ENCODE measurements around the gene KCTD7.
A peak's percentile ranks its signal among the peaks of the same experiment; 100 is the strongest.
"Not testable (repeated sequence)": the region's sequence is repeated elsewhere in the genome, so short reads cannot be mapped to it uniquely, and the experiment has no call there.

KCTD7 gene

DNA sequence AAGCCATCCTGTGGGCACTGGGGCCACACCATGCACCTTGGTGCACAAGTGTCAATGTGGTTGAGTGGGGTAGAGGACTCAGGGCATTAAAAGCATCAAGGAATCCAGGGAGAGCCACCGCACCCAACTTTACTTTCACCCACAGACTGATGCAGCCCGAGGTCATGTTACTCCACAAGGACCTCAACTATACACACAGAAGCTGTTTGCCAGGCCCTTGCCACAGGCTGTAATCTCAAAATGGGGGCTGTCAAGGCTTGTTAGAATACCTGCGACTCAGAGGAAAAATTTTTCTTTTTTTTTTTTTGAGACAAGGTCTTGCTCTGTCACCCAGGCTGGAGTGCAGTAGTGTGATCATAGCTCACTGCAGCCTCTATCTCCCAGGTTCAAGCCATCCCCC lies 26.5 kb upstream of the KCTD7 start:
- no peaks in the 10 kb centered on the region for H3K9me3 Mint-ChIP-seq (ENCODE audit: low read depth)
- H3K36me3 Mint-ChIP-seq, result no peaks in the 10 kb centered on the region
- H3K4me3 Mint-ChIP-seq, result no peak overlapping the region
- H3K27me3 Mint-ChIP-seq, result no peaks in the 10 kb centered on the region
- no peaks in the 10 kb centered on the region for H3K4me1 Mint-ChIP-seq (ENCODE audit: low read depth)
- H3K27ac Mint-ChIP-seq, result no peak overlapping the region

DNA sequence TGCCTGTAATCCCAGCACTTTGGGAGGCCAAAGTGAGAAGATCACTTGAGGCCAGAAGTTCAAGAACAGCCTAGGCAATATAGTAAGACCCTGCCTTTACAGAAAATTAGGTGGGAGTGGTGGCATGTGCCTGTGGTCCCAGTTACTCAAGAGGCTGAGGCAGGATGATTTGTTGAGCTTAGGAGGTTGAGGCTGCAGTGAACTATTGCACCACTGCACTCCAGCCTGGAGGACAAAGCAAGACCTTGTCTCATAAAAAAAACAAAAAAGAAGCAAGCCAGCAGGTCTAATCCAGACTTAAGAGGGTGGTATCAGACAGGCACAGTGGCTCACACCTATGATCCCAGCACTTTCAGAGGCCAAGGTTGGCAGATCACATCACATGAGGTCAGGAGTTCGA lies 24.5 kb upstream of the KCTD7 start:
- H3K27ac Mint-ChIP-seq, result no peak overlapping the region
- H3K9me3 Mint-ChIP-seq (ENCODE audit: low read depth), result no peaks in the 10 kb centered on the region
- H3K4me3 Mint-ChIP-seq, result no peak overlapping the region
- no peaks in the 10 kb centered on the region for H3K27me3 Mint-ChIP-seq
- H3K36me3 Mint-ChIP-seq, result no peaks in the 10 kb centered on the region
- no peaks in the 10 kb centered on the region for H3K4me1 Mint-ChIP-seq (ENCODE audit: low read depth)

DNA sequence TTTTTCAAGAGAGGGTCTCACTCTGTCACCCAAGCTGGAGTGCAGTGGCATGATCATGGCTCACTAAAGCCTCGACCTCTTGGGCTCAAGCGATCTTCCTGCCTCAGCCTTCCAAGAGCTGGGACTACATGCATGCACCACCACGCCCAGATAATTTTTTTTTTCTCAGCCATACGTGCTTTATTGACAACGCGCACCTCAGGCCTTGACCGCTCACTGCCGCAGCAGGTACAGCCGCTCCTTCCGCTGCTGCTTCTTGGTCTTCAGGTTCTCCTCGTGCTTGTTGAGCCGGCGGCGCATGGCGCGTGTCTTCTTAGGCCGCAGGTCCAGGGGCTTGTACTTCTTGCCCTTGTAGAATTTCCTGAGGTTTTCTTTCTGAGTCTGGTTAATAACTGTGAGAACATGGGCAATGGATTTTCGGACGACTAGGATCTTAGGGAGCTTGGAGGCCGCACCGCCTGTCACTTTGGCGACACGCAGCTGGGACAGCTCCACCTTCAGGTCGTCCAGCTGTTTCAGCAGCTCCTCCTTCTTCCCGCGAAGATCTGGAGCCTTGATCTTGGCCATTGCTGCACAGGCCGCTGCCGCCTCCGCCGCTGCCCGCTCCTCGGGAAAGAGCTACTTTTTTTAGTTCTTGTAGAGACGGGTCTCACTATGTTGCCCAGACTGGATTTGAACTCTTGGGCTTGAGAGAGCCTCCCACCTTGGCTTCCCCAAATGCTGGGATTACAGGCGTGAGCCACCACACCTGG lies 22.0 kb upstream of the KCTD7 start:
- not testable (repeated sequence) for H3K9me3 Mint-ChIP-seq (ENCODE audit: low read depth); H3K36me3 Mint-ChIP-seq; H3K27me3 Mint-ChIP-seq; H3K27ac Mint-ChIP-seq; H3K4me1 Mint-ChIP-seq (ENCODE audit: low read depth); H3K4me3 Mint-ChIP-seq

DNA sequence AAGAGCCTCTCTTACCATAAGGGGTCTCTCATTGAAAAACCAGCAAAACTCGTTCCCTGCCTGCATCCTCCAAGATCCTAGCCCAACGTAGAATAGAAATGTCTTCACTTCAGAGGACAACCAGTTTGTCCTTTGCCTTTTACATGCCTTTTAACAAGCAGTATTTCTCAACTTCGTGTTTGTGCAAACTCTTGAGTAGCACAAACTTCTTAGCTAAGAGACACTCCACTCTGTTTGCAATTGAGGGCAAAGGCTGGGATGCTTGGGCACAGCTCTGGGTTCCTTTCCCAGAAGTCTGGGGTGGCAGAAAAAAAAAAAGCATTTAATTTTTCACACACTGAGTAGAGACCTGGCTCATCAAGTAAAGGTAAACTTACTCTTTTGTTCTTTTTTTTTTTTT lies 19.5 kb upstream of the KCTD7 start:
- H3K9me3 Mint-ChIP-seq (ENCODE audit: low read depth), result no peaks in the 10 kb centered on the region
- H3K4me1 Mint-ChIP-seq (ENCODE audit: low read depth), result no peaks in the 10 kb centered on the region
- no peak overlapping the region for H3K27ac Mint-ChIP-seq
- H3K36me3 Mint-ChIP-seq, result no peaks in the 10 kb centered on the region
- H3K4me3 Mint-ChIP-seq, result no peak overlapping the region
- H3K27me3 Mint-ChIP-seq, result no peaks in the 10 kb centered on the region

DNA sequence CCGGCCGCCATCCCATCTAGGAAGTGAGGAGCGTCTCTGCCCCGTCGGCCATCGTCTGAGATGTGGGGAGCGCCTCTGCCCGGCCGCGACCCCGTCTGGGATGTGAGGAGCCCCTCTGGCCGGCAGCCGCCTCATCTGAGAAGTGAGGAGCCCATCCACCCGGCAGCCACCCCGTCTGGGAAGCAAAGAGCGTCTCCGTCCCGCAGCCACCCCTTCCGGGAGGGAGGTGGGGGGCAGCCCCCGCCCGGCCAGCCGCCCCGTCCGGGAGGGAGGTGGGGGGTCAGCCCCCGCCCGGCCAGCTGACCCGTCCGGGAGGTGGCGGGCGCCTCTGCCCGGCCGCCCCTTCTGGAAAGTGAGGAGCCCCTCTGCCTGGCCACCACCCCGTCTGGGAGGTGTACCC lies 14.1 kb upstream of the KCTD7 start:
- not testable (repeated sequence) for H3K36me3 Mint-ChIP-seq; H3K9me3 Mint-ChIP-seq (ENCODE audit: low read depth); H3K4me1 Mint-ChIP-seq (ENCODE audit: low read depth); H3K27ac Mint-ChIP-seq; H3K4me3 Mint-ChIP-seq; H3K27me3 Mint-ChIP-seq

DNA sequence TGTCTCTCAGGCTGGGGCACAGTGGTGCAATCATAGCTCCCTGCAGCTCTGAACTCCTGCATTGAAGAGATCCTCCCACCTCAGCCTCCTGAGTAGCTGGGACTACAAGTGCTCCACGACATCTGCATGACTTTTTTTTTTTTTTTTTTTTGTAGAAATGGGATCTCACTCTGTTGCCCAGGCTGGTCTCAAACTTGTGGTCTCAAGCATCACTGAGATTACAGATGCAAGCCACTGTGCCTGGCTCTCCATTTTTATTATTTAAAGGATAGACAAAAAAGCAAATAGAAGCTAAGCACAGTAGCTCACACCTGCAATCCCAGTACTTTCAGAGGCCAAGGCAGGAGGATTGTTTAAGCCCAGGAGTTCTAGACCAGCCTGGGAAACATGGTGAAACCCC lies 13.0 kb upstream of the KCTD7 start:
- no peaks in the 10 kb centered on the region for H3K9me3 Mint-ChIP-seq (ENCODE audit: low read depth)
- H3K4me1 Mint-ChIP-seq (ENCODE audit: low read depth), result no peaks in the 10 kb centered on the region
- H3K27ac Mint-ChIP-seq, result no peak overlapping the region
- no peaks in the 10 kb centered on the region for H3K36me3 Mint-ChIP-seq
- H3K27me3 Mint-ChIP-seq, result no peaks in the 10 kb centered on the region
- no peak overlapping the region for H3K4me3 Mint-ChIP-seq

DNA sequence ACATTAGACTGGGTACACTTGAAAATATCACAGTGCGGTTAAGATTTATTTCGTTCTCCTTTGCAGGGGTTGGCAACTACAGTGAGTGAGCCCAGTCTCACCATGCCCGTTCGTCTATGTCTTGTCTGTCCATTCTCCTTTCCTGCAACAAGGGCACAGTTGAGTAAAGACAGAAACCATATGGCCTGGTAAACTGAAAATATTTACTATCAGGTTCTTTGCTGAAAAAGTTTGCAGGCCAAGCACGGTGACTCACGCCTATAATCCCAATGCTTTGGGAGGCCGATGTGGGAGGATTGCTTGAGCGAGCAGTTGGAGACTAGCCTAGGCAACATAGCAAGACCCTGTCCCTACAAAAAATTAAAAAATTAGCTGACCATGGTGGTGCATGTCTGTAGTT lies 11.4 kb upstream of the KCTD7 start:
- Mint-ChIP-seq H3K4me3 (no peak overlapping the region), H3K27ac (no peak overlapping the region), H3K4me1 (ENCODE audit: low read depth) (no peaks in the 10 kb centered on the region), H3K9me3 (ENCODE audit: low read depth) (no peaks in the 10 kb centered on the region), H3K27me3 (no peaks in the 10 kb centered on the region), H3K36me3 (no peaks in the 10 kb centered on the region)

DNA sequence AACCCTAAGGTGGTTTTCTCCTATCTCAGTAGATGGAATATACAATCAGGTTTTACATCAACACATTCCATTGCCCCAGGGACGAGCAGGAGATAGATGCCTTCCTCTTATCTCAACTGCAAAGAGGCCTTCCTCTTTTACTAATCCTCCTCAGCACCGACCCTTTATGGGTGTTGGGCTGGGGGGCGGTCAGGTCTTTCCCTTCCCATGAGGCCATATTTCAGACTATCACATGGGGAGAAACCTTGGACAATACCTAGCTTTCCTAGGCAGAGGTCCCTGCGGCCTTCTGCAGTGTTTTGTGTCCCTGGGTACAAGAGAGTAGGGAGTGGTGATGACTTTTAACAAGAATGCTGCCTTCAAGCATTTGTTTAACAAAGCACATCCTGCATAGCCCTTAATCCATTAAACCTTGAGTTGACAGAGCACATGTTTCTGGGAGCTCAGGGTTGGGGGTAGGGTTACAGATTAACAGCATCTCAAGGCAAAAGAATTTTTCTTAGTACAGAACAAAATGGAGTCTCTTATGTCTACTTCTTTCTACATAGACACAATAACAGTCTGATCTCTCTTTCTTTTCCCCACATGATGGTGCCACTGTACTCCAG lies 9.2 kb upstream of the KCTD7 start:
- H3K27me3 Mint-ChIP-seq; H3K4me1 Mint-ChIP-seq (ENCODE audit: low read depth); H3K9me3 Mint-ChIP-seq (ENCODE audit: low read depth); H3K4me3 Mint-ChIP-seq; H3K27ac Mint-ChIP-seq; H3K36me3 Mint-ChIP-seq: not testable (repeated sequence)

DNA sequence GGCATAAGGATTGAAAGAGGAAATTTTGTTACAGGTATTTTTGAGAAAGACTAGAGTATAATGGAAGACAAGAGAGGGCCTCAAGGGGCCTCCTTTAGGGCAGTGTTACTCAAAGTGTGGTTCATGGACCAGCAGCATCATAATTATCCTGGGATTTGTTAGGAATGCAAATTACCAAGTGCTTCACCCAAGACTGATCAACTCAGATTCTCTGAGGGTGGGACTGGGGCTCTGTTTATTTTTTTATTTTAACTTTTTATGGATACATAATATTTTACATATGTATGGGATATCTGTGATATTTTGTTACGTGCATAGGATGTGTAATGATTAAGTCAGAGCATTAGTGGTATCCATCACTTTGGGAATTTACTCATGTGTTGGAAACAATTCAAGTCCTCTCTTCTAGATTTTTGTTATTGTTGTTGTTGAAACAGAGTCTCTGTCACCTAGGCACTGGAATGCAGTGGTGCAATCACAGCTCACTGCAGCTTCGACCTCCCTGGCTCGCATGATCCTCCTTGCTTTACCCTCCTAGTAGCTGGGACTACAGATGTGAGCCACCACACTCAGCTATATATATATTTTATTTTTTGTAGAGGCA lies 2.2 kb upstream of the KCTD7 start:
- peak overlapping the region; percentile 79 for H3K4me3 Mint-ChIP-seq
- no peaks in the 10 kb centered on the region for H3K36me3 Mint-ChIP-seq
- H3K9me3 Mint-ChIP-seq (ENCODE audit: low read depth), result no peaks in the 10 kb centered on the region
- no peaks in the 10 kb centered on the region for H3K27me3 Mint-ChIP-seq
- peaks cover 27% of the 10 kb centered on the region for H3K4me1 Mint-ChIP-seq (ENCODE audit: low read depth)
- H3K27ac Mint-ChIP-seq, result no peak overlapping the region

DNA sequence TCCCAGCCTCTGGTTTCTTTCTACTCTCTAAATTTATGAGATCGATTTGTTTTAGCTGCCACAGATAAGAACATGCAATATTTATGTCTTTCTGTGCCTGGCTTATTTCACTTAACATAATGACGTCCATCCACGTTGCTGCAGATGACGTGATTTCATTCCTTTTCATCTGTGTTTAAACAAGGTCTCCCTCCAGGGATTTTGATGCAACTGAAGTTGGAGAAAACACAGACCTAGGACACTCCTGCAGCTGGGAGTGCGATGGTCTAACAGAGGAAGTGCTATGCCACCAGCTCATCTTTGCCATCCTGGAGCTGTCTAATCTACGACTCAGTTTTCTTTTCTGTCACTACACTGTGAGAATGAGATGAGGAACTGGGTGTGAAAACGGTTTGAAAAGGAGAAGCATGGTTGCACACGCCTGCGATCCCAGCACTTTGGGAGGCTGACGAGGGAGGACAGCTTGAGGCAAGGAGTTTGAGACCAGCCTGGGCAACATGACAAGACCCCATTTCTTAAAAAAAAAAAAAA lies 1.5 kb upstream of the KCTD7 start:
- no peaks in the 10 kb centered on the region for H3K36me3 Mint-ChIP-seq
- peaks cover 35% of the 10 kb centered on the region for H3K4me1 Mint-ChIP-seq (ENCODE audit: low read depth)
- no peaks in the 10 kb centered on the region for H3K9me3 Mint-ChIP-seq (ENCODE audit: low read depth)
- peak overlapping the region; percentile 79 for H3K4me3 Mint-ChIP-seq
- no peak overlapping the region for H3K27ac Mint-ChIP-seq
- no peaks in the 10 kb centered on the region for H3K27me3 Mint-ChIP-seq

DNA sequence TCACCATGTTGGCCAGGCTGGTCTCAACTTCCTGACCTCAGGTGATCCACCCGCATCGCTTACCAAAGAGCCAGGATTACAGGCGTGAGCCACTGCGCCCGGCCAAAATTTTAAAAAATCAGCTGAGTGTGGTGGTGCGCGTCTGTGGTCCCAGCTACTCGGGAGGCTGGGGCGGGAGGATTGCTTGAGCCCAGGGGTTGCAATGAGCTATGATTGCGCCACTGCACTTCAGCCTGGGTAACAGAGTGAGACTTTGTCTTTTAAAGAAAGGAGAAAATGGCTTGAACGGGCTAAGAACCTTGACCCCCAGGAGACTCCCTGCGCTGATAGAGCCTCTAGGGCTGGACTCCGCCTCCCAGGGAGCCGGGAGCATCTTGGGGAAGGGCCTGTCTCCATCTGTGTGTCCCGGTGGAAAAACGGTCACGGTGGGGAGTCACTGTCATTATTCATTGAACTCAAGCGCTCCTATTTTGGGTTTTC lies 760 bp upstream of the KCTD7 start:
- no peaks in the 10 kb centered on the region for H3K36me3 Mint-ChIP-seq
- H3K27ac Mint-ChIP-seq, result peak overlapping the region; percentile 54
- no peaks in the 10 kb centered on the region for H3K27me3 Mint-ChIP-seq

DNA sequence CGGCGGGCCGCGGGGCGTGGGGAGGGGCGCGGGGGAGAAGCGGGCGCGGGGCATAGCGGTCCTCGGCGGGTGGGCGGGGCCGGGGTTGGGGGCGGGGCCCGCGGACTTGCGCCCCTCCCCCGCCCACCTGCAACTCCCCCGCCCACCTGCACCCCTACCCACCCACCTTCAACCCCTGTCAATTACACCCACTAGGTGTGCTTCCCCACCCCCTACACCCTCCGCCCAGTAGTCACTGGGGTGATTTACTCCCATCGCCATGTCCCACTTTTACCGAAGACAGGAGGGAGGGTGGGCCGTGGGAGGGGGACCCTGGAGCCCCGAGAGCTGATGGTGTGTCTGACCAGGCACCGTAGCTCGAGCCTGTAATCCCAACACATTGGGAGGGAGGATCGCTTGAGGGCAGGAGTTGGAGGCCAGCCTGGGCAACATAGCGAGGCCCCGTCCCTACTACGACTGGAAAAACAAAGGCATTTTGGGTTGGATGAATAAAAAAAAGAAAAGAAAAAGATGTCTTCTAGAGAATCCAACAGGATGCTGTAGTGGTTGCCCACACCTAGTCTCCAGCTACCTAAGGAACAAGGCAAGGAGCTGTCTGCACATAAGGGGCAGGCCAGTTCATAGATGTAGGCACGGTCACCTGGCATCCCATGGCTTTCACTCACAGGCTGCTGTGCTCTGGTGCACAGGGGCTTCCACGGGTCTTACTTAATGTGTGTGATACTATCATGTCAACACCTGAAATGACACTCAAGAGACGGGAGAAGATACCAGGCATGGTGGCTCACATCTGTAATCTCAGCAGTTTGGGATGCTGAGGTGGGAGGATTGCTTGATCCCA lies 761 bp downstream of the KCTD7 start:
- Mint-ChIP-seq H3K36me3 (peaks cover under 1% of the 10 kb centered on the region), H3K9me3 (ENCODE audit: low read depth) (no peaks in the 10 kb centered on the region), H3K4me1 (ENCODE audit: low read depth) (peaks cover 50% of the 10 kb centered on the region), H3K4me3 (peak overlapping the region; percentile 78), H3K27me3 (no peaks in the 10 kb centered on the region), H3K27ac (peak overlapping the region; percentile 30)

More for the DNA sequence above, 760 bp upstream of the KCTD7 start:
- Mint-ChIP-seq H3K4me1 (ENCODE audit: low read depth) (peaks cover 41% of the 10 kb centered on the region), H3K9me3 (ENCODE audit: low read depth) (no peaks in the 10 kb centered on the region), H3K4me3 (peak overlapping the region; percentile 86)

DNA sequence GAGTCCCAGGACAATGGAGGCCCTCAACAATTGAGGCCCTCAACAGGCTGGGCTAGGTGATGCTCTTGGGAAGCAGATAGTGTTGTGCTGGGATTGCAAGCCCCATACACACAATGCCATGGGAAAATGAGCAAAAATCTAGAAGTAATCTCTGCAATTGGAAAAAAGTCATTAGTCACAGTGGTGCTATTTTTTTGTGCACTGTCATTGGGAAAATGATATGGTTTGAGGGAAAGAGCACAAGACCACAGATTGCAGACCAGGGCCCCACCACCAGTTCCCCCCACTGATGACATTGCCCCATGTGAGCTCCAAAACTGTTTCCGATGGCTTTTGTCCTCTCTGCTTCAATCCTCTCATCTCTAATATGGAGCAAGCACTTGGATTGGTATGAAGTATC lies 1.9 kb downstream of the KCTD7 start:
- Mint-ChIP-seq H3K4me1 (ENCODE audit: low read depth) (peaks cover 51% of the 10 kb centered on the region), H3K36me3 (peaks cover 2% of the 10 kb centered on the region), H3K4me3 (peak overlapping the region; percentile 78), H3K27ac (no peak overlapping the region), H3K27me3 (no peaks in the 10 kb centered on the region), H3K9me3 (ENCODE audit: low read depth) (no peaks in the 10 kb centered on the region)

DNA sequence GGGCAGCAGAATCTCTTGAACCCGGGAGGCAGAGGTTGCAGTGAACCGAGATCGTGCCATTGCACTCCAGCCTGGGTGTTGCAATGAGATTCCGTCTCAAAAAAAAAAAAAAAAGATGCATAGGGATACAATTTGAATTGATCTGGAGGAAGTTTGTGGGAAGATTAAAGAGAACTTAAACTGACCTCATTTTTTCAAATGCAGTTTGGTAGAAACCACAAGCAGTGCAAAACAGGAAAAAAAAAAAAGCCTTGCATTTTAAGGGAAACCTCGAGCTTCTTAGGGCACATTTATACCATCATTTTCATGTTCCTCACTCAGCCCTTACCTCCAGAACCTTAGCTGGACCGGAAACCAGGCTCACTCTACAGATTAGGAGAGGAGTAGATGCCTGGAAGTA lies 2.8 kb downstream of the KCTD7 start:
- Mint-ChIP-seq H3K27ac (peak overlapping the region; percentile 90), H3K36me3 (peaks cover 2% of the 10 kb centered on the region), H3K9me3 (ENCODE audit: low read depth) (no peaks in the 10 kb centered on the region), H3K4me3 (peak overlapping the region; percentile 78), H3K4me1 (ENCODE audit: low read depth) (peaks cover 53% of the 10 kb centered on the region), H3K27me3 (no peaks in the 10 kb centered on the region)

DNA sequence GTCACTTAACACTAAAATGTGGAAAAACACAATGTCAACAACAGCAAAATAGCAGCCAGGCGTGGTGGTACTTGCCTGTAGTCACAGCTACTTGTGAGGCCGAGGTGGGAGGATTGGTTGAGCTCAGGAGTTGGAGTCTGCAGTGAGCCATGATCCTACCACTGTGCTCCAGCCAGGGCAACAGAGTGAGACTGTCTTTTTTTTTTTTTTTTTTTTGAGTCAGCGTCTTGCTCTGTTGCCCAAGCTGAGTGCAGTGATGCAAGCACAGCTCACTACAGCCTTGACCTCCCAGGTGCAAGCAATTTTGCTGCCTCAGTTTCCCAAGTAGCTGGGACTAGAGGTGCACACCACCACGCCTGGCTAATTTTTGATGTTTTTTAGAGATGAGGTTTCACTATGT lies 6.1 kb downstream of the KCTD7 start:
- Mint-ChIP-seq H3K4me1 (ENCODE audit: low read depth) (peaks cover 42% of the 10 kb centered on the region), H3K36me3 (peaks cover 2% of the 10 kb centered on the region), H3K4me3 (no peak overlapping the region), H3K27ac (no peak overlapping the region), H3K9me3 (ENCODE audit: low read depth) (no peaks in the 10 kb centered on the region), H3K27me3 (no peaks in the 10 kb centered on the region)

All from activated naive CD8-positive, alpha-beta T cell (primary cell).